Upper lobe of right lung (tissue), 1 donor: ENCODE measurements around the gene SSU72. TPM values are rescaled to one million over a fixed set of nuclear protein-coding genes. Genes with fewer than 3 reads are reported as not detected.
"Not testable (repeated sequence)": the region's sequence is repeated elsewhere in the genome, so short reads cannot be mapped to it uniquely, and the experiment has no call there.

Experiments used
- ATAC-seq: fragments of 200-7000 bp; cut with Tn5 transposase; one replicate; pipeline ENCODE4 v1.9.1; 2020; ENCODE audit warnings: mild to moderate bottlenecking, moderate library complexity
- DNase-seq: peaks from one replicate; pipeline ENCODE4 v3.0.0-alpha.2; 2020
- H3K27ac ChIP-seq: fragments of 200-600 bp; one replicate; pipeline ENCODE4 v1.8.0; 2022
- H3K27me3 ChIP-seq: fragments of 200-600 bp; one replicate; pipeline ENCODE4 v1.8.0; 2022; ENCODE audit warnings: mild to moderate bottlenecking
- H3K36me3 ChIP-seq: fragments of 200-600 bp; one replicate; pipeline ENCODE4 v1.8.0; 2022
- H3K4me1 ChIP-seq: fragments of 200-600 bp; one replicate; pipeline ENCODE4 v1.8.0; 2022
- H3K4me3 ChIP-seq: fragments of 200-600 bp; one replicate; pipeline ENCODE4 v1.8.0; 2022; ENCODE audit warnings: mild to moderate bottlenecking
- H3K9me3 ChIP-seq: fragments of 200-600 bp; one replicate; pipeline ENCODE4 v1.8.0; 2022
- CTCF ChIP-seq: fragments of 200-600 bp; IDR thresholded peaks from one replicate; pipeline ENCODE4 v1.8.0; 2022; ENCODE audit warnings: antibody characterized with exemption
- intact Hi-C: fragments of 100-400 bp; cut with DNase I; formaldehyde crosslinking; loops from one replicate; pipeline ENCODE4 v1.11.0; 2022
- total RNA-seq: library from RNA; stranded (reverse); fragmentation: NEBNext Ultra II Directional; extraction: Animal tissue kit (Norgen Biotek cat#: 25700); gene quantifications from one replicate; pipeline ENCODE4 v1.2.1, GENCODE V29; 2021
- donor health status: DM: no; HTN: yes; CAD: no; lungs with severe emphysema.

The SSU72 gene
- total RNA-seq, 1 donor from 2014 or later = 125 TPM

- peaks cover 17% of the 10 kb centered on the region for H3K4me1 ChIP-seq
- TF ChIP-seq CTCF = no peak
- no peak overlapping the region for H3K4me3 ChIP-seq
- H3K36me3 ChIP-seq = no peaks in the 10 kb centered on the region
- DNase-seq (no peak), ATAC-seq (no peak)
- H3K27me3 ChIP-seq = no peaks in the 10 kb centered on the region
- no peaks in the 10 kb centered on the region for H3K9me3 ChIP-seq
- no peak overlapping the region for H3K27ac ChIP-seq
- intact Hi-C loops = no loop called here
Measured at GRCh38 chr1:1507305-1507704, 67.4 kb downstream of the SSU72 start.

- intact Hi-C loops, H3K27me3 ChIP-seq, H3K9me3 ChIP-seq, H3K4me3 ChIP-seq, H3K36me3 ChIP-seq, DNase-seq, ATAC-seq: not testable (repeated sequence)
- Histone ChIP-seq H3K4me1 (peaks cover 12% of the 10 kb centered on the region), H3K27ac (peak overlapping the region; percentile 78)
Measured at GRCh38 chr1:1505801-1506200, 68.9 kb downstream of the SSU72 start.

- Histone ChIP-seq H3K27ac (peak overlapping the region; percentile 78), H3K4me3 (peak overlapping the region; percentile 21)
- H3K27me3 ChIP-seq, DNase-seq, H3K4me1 ChIP-seq, H3K36me3 ChIP-seq, H3K9me3 ChIP-seq, intact Hi-C loops: not testable (repeated sequence)
- peak; percentile 31 for TF ChIP-seq CTCF
- ATAC-seq = peak; percentile 48
Measured at GRCh38 chr1:1505366-1505798, 69.3 kb downstream of the SSU72 start.

- Histone ChIP-seq H3K4me3 (peak overlapping the region; percentile 21), H3K27ac (peak overlapping the region; percentile 78)
- ATAC-seq (peak; percentile 61), DNase-seq (peak; percentile 86)
- TF ChIP-seq CTCF = peak; percentile 76
- H3K4me1 ChIP-seq, H3K9me3 ChIP-seq, H3K27me3 ChIP-seq, intact Hi-C loops, H3K36me3 ChIP-seq: not testable (repeated sequence)
Measured at GRCh38 chr1:1504777-1505365, 69.8 kb downstream of the SSU72 start.

- peaks cover 15% of the 10 kb centered on the region for H3K36me3 ChIP-seq
- H3K9me3 ChIP-seq, H3K4me3 ChIP-seq, H3K27me3 ChIP-seq, H3K27ac ChIP-seq, intact Hi-C loops, H3K4me1 ChIP-seq, DNase-seq: not testable (repeated sequence)
- peak; percentile 3 for ATAC-seq
Measured at GRCh38 chr1:1495461-1495975, 79.1 kb downstream of the SSU72 start.

GRCh38 chr1:1494311-1494710, 80.4 kb downstream of the SSU72 start:
- peaks cover 27% of the 10 kb centered on the region for H3K36me3 ChIP-seq
- intact Hi-C loops = not testable (repeated sequence)

More at GRCh38 chr1:1494311-1494710, 80.4 kb downstream of the SSU72 start:
- H3K9me3 ChIP-seq, DNase-seq, H3K27me3 ChIP-seq, H3K27ac ChIP-seq, ATAC-seq, H3K4me3 ChIP-seq, H3K4me1 ChIP-seq: not testable (repeated sequence)

Other genes with a start within 250 kb of the SSU72 start
- 0.32 TPM for gene TAS1R3, start 243.6 kb downstream of the SSU72 start, total RNA-seq
- 66.0 TPM for gene DVL1, start 225.4 kb downstream of the SSU72 start, total RNA-seq
- 66.3 TPM for gene MXRA8, start 216.3 kb downstream of the SSU72 start, total RNA-seq
- gene AURKAIP1, start 199.7 kb downstream of the SSU72 start, total RNA-seq = 92.1 TPM
- 165 TPM for gene CCNL2, start 175.5 kb downstream of the SSU72 start, total RNA-seq
- 80.7 TPM for gene MRPL20, start 167.6 kb downstream of the SSU72 start, total RNA-seq
- gene ANKRD65, start 153.6 kb downstream of the SSU72 start, total RNA-seq = 21.5 TPM
- 87.4 TPM for gene VWA1, start 139.2 kb downstream of the SSU72 start, total RNA-seq
- gene ATAD3C, start 125.2 kb downstream of the SSU72 start, total RNA-seq = 10.4 TPM
- 24.3 TPM for gene ATAD3B, start 103.1 kb downstream of the SSU72 start, total RNA-seq
- gene ATAD3A, start 62.7 kb downstream of the SSU72 start, total RNA-seq = 21.9 TPM
- gene TMEM240, start 34.2 kb downstream of the SSU72 start, total RNA-seq = 2.9 TPM
- gene FNDC10, start 25.3 kb upstream of the SSU72 start, total RNA-seq = 7.4 TPM
- 88.7 TPM for gene MIB2, start 40.6 kb upstream of the SSU72 start, total RNA-seq
- gene MMP23B, start 57.3 kb upstream of the SSU72 start, total RNA-seq = 40.3 TPM
- gene CDK11B, start 84.1 kb upstream of the SSU72 start, total RNA-seq = 24.8 TPM
- 49.8 TPM for gene SLC35E2B, start 117.9 kb upstream of the SSU72 start, total RNA-seq
- gene CDK11A, start 149.5 kb upstream of the SSU72 start, total RNA-seq = 51.7 TPM
- 99.2 TPM for gene NADK, start 203.6 kb upstream of the SSU72 start, total RNA-seq